HG02852 (cell line): Measurements from ENCODE around the gene TAB3.
A peak's percentile ranks its signal among the peaks of the same experiment; 100 is the strongest.
"Not testable (repeated sequence)": the region's sequence is repeated elsewhere in the genome, so short reads cannot be mapped to it uniquely, and the experiment has no call there.

Experiments used
- ATAC-seq: cut with Tn5 transposase; IDR thresholded peaks from one replicate; pipeline ENCODE4 v1.9.1; 2021; ENCODE audit warnings: mild to moderate bottlenecking, moderate library complexity; ENCODE audit not compliant: unreplicated experiment

TAB3 gene

DNA sequence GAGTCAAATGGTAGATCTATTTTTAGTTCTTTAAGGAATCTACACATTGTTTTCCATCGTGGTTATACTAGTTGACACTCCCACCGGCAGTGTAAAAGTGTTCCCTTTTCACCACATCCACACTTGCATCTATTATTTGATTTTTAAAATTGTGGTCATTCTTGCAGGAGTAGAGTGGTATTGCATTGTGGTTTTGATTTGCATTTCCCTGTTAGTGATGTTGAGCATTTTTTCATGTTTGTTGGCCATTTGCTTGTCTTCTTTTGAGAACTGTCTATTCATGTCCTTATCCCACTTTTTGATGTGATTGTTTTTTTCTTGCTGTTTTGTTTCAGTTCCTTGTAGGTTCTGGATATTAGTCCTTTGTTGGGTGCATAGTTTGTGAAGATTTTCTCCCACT is 70.0 kb downstream of the TAB3 start:
- no peak for ATAC-seq

DNA sequence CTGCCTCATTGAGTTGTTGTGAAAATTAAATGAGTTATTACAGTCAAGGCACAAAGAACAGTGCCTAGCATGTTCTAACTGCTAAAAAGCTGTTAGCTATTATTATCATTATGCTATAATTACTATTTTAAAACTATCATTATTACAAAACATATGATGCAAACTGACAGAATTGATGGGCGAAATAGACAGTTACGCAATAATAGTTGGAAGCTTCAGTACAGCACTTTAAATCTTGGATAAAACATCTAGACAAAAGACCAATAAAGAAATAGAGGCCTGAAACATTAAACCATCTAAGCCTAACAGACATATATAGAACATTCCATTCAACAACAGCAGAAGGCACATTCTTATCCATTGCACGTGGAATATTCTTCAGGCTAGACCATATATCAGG is 73.0 kb downstream of the TAB3 start:
- ATAC-seq, result no peak

DNA sequence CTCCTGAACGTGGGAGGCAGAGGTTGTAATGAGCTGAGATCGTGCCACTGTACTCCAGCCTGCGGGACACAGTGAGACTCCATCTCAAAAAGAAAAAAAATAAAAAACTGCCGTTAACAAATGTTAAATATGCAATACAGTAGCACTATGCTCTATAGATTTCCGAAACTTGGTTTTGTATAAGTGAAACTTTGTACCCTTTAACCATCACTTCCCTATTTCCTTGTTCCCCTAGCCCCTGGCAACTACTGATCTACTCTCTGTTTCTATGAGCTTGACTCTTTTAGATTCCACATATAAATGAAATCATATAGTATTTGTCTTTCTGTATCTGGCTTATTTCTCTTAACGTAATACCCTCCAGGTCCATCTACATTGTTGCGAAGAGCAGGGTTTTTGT is 74.1 kb downstream of the TAB3 start:
- no peak for ATAC-seq

DNA sequence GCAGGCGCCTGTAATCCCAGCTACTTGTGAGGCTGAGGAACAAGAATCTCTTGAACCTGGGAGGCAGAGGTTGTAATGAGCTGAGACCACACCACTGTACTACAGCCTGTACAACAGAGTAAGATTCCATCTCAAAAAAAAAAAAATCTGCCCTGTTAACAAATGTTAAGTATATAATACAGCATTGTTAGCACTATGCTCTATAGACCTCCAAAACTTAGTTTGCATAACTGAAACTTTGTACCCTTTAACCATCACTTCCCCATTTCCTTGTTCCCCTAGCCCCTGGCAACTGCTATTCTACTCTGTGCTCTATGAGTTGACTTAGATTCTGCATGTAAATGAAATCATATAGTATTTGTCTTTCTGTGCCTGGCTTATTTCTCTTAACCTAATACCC is 76.7 kb downstream of the TAB3 start:
- ATAC-seq, result peak; percentile 93

DNA sequence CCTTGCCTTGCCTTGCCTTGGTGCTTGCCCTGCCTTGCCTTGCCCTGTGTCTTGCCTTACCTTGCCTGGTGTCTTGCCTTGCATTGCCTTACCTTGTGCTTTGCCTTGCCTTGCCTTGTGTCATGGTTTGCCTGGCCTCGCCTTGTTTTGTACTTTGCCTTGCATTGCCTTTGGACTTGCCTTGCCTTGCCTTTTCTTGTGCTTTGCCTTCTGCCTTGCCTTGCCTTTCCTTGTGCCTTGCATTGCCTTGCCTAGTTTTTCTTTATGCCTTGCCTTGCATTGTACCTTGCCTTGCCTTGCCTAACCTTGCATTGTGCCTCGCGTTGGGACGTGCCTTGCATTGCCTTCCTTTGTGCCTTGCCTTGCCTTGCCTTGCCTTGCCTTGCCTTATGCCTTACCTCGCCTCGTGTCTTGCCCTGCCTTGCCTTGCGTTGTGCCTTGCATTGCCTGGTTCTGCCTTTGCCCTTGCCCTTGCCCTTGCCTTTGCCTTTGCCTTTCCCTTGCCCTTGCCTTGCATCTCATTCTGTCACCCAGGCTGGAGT is 82.8 kb downstream of the TAB3 start:
- no peak for ATAC-seq

DNA sequence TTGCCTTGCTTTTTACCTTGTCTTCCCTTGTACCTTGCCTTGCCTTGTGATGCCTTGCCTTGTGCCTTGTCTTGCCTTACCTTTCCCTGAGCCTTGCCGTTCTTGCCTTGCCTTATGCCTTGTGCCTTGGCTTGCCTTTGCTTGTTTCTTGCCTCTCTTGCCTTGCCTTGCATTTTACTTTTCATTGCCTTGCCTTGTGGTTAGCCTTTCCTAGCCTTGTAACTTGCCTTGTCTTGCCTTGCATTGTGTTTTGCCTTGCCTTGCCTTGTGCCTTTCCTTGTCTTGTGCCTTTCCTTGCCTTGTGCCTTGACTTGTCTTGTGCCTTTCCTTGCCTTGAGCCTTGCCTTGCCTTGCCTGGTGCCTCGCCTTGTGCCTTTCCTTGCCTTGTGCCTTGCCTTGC is 84.6 kb downstream of the TAB3 start:
- no peak for ATAC-seq

DNA sequence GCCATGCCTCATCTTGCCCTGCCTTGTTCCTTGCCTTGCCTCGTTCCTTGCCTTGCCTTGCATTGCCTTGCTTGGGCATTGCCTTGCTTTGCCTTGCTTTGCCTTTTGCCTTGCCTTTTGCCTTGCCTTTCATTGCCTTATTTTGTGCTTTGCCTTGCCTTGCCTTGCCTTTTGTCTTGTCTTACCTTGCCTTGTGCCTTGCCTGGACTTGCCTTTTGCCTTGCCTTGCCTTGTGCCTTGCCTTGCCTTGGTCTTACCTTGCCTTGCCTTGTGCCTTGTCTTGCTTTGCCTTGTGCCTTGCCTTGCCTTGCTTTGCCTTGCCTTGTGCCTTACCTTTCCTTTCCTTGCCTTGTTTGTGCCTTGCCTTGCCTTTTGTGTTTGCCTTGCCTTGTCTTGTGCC is 88.2 kb downstream of the TAB3 start:
- no peak for ATAC-seq

DNA sequence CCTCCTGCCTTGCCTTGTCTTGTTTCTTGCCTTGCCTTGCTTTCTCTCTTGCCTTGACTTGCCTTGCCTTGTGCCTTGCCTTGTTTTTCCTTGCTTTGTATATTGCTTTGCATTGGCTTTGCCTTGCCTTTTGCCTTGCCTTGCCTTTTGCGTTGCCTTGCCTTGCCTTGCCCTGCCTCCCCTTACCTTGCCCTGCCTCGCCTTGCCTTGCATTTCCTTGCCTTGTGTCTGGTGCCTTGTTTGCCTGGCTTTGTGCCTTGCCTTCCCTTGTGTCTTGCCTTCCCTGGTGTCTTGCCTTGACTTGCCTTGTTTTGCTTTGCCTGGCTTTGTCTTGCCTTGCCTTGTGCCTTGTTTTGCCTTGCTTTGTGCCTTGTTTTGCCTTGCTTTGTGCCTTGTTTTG is 89.7 kb downstream of the TAB3 start:
- ATAC-seq, result no peak

DNA sequence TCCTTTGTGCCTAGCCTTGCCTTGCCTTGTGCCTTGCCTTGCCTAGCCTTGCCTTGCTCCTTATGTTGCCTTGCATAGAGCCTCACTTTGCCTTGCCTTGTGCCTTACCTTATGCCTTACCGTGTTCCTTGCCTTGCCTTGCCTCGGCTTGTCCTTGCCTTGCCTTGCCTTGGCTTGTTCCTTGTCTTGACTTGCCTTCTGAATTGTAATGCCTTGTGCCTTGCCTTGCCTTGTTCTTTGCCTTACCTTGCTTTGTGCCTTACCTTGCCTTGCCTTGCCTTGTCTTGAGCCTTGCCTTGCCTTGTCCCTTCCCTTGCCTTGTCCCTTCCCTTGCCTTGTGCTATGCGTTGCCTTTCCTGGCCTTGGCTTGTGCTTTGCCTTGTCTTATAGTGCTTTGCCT is 90.2 kb downstream of the TAB3 start:
- no peak for ATAC-seq

DNA sequence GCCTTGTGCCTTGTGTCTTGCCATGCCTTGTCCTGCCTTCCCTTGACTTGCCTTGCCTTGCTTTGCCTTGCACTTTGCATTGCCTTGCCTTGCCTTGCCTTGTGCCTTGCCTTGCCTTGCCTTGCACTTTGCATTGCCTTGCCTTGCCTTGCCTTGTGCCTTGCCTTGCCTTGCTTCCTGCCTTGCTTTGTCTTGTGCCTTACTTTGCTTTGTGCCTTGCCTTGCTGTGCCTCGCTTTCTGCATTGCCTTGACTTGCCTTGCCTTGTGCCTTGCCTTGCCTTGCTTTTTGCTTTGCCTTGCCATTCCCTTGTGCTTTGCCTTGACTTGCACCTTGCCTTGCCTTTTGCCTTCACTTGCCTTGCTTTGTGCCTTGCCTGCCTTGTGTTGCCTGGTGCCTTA is 91.8 kb downstream of the TAB3 start:
- ATAC-seq, result not testable (repeated sequence)

DNA sequence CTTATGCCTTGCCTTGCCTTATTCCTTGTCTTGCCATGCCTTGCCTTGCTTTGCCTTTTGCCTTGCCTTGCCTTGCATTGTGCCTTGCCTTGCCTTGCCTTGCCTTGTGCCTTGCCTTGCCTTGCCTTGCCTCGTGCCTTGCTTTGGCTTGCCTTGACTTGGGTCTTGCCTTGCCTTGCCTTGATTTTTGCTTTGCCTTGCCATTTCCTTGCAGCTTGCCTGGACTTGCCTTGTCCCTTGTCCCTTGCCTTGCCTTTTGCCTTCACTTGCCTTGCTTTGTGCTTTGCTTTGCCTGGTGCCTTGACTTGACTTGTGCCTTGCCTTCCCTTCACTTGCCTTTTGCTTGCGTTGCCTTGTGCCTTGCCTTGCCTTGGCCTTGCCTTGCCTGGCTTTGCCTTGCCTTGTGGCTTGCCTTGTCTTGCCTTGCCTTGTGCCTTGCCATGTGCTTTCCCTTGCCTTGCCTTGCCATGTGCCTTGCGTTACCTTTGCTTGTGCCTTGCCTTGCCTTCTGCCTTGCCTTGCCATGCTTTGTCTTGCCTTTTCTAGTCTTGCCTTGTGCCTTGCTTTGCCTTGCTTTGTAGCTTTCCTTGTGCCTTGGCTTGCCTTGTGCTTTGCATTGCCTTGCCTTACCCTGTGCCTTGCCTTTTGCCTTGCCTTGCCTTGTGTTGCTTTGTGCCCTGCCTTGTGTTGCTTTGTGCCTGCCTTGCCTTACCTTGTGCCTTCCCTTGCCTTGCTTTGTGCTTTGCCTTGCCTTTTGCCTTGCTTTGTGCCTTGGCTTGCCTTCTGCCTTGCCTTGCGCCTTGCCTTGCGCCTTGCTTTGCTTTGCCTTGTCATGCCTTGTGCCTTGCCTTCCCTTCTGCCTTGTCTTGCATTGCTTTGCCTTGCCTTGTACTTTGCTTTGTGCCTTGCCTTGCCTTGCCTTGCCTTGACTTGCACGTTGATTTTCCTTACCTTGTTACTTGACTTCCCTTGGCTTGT is 92.8 kb downstream of the TAB3 start:
- ATAC-seq, result no peak

DNA sequence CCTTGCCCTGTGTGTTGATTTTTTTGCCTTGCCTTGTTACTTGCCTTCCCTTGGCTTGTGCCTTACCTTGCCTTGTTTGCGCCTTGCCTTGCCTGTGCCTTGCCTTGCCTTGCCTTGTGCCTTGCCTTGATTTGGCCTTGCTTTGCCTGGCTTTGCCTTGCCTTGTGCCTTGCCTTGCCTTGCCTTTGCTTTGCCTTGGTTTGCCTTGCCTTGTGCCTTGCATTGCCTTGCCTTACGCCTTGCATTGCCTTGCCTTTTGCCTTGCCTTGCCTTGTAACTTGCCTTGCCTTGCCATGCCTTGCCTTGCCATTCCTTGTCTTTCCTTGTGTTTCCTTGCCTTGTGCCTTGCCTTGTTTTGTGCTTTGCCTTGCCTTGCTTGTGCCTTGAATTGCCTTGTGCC is 94.6 kb downstream of the TAB3 start:
- no peak for ATAC-seq

DNA sequence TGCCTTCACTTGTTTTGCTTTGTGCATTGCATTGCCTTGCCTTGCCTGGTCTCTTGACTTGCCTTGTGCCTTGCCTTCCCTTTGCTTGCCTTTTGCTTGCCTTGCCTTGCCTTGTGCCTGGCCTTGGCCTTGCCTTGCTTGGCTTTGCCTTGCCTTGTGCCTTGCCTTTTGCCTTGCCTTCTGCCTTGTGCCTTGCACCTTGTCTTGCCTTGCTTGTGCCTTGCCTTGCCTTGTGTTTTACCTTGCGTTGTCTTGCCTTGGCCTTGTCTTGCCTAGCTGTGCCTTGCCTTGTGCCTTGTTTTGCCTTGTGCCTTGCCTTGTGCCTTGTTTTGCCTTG is 95.3 kb downstream of the TAB3 start:
- no peak for ATAC-seq

DNA sequence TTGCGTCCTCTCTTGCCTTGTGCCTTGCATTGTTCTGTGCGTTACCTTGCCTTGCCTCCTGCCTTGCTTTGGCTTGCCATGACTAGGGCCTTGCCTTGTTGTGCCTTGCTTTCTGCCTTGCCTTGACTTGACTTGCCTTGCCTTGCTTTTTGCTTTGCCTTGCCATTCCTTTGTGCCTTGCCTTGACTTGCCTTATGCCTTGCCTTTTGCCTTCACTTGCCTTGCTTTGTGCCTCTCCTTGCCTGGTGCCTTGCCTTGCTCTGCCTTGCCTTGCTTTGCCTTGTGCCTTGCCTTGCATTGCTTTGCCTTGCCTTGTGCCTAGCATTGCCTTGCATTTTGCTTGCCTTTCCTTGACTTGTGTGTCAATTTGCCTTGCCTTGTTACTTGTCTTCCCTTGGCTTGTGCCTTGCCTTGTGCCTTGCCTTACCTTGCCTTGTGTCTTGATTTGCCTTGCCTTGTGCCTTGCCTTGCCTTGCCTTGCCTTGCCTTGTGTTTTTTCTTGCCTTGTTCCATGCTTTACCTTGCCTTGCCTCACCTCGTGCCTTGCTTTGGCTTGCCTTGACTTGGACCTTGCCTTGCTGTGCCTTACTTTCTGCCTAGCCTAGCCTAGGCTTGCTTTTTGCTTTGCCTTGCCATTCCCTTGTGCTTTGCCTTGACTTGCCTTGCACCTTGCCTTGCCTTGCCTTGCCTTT is 95.8 kb downstream of the TAB3 start:
- no peak for ATAC-seq

DNA sequence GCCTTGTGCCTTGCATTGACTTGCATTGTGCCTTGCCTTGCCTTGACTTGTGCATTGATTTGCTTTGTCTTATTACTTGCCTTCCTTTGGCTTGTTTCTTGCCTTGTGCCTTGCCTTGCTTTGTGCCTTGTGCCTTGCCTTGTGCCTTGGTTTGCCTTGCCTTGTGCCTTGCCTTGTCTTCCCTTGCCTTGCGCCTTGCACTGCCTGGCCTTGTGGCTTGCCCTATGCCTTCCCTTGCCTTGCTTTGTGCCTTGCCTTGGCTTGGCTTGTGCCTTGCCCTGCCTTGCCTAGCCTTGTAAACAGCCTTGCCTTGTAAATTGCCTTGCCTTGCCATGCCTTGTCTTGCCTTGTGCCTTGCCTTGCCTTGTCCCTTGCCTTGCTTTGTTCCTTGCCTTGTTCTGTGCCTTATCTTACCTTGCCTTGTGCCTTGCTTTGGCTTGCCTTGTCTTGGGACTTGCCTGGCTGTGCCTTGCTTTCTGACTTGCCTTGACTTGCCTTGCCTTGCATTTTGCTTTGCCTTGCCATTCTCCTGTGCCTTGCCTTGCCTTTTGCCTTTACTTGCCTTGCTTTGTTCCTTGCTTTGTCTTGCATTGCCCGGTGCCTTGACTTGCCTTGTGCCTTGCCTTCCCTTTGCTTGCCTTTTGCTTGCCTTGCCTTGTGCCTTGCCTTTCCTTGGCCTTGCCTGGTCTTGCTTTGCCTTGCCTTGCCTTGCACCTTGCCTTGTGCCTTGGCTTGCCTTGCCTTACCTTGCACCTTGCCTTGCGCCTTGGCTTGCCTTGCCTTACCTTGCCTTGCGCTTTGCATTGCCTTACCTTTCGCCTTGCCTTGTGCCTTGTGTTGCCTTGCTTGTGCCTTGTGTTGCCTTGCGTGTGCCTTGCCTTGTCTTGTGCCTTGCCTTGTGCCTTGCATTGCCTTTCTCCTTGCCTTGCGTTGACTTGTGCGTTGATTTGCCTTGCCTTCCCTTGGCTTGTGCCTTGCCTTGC is 97.5 kb downstream of the TAB3 start:
- ATAC-seq, result no peak

DNA sequence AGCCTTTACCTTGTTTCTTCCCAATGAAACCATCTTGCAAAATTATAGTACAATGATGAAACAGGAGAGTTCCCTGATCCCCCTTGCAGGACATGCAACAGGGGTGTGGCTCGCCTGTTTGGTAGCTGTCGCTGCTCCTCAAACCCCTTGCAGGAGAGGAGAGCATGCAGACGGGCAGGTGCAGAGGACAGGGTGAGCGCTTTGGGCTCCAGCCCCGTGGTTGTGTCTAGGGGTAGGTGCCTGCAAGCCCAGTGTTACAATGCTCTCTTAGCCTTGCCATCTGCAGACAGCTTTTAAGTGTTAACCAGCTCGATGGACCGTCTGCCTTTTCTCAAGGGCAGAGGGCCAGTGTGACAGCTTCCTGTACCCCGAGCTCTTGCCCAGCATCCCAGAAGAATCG is 102.0 kb downstream of the TAB3 start:
- ATAC-seq, result no peak

DNA sequence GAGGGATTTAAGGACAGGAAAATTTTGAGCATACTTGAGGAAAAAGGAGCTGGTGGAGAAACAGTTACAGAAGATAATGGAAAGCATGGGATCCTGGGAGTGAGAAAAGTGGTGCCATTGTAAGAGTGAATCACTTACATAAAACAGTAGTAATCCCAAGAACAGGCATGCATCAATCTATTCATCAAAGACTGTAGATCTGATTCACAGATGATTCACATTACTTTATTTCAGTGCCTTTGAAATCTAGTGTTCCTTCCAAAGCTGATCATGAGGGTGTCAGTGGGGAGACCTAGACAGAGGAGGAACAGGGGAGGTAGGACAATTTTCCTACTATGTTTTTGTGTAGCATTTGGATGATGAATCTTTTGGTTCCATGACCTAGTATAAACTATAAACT is 102.7 kb downstream of the TAB3 start:
- ATAC-seq, result no peak

DNA sequence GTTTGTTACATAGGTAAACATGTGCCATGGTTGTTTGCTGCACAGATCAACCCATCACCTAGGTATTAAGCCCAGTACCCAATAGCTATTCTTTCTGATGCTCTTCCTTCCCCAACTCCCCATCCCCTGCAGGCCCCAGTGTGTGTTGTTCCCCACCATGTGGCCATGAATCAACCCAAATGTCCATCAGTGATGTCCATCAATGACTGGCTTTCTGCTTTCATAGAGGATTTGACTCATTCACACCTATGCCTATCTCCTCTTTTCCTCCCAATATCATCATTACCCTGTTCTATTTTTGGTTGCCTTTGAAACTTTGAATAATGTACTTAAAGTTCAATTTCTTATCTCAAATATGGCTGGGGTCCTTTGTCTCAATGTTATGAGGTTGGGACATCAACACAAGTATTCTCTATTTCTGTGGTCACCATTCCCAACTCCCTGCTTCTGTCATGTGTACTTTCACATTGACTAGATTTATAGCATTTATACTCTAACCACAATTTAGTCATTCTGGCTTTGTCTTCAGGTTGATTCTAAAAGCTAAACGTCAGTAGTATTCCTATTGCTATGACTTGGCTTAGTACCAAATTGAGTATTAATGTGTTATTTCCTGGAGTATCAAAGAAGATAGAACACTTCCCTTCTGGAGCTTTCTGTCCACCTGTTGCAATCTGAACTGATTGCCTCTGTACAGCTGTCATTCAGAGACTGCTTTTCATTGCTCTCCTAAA is 107.2 kb downstream of the TAB3 start:
- no peak for ATAC-seq

DNA sequence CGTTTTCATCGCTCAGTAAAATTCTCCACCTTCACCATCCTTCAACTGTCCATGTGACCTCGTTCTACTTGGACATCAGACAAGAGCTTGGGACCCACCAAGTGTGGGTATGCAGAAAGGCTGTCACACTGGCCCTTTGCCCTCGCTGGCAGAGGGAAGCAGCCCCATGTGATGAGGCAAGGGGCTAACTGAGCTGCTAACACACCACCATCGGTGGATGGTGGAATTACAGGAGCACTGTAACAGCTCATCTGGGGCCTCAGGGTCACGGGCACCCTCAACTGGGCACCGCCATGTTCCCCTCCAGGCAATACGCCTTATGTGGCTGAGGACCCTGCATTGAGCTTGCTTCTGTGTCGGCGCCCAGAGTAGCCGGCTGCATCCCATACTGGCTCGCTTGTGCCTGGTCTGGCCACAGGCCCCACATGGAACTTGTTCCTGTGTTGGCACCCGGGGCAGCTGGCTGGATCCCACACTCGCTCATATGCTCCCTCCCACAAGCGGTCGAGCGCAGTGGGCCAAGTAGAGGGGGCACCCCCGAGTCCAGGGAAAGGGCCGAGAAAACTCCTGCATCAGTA is 109.5 kb downstream of the TAB3 start:
- no peak for ATAC-seq

DNA sequence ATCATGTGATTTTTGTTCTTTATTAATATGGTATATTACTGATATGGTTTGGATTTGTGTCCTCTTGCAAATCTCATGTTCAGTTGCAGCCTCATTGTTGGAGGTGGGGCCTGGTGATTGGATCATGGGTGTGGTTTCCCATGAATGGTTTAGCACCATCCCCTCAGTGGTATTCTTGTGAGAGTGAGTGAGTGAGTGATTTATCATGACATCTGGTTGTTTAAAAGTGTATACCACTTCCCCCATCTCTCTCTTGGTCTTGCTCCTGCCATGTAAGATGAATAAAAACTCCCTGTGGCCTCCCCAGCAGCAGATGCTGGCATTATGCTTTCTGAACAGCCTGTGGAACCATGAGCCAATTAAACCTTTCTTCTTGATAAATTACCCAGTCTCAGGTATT is 111.5 kb downstream of the TAB3 start:
- no peak for ATAC-seq
